Measurements from ENCODE around the gene HS1BP3.

Gene HS1BP3

GRCh38 chr2:20663196-20664070, 12.5 kb upstream of the HS1BP3 start:
- no peak for DNase-seq

GRCh38 chr2:20662308-20662937, 11.5 kb upstream of the HS1BP3 start:
- DNase-seq, result no peak

GRCh38 chr2:20661421-20662307, 10.8 kb upstream of the HS1BP3 start:
- peak; percentile 73 for DNase-seq

DNA sequence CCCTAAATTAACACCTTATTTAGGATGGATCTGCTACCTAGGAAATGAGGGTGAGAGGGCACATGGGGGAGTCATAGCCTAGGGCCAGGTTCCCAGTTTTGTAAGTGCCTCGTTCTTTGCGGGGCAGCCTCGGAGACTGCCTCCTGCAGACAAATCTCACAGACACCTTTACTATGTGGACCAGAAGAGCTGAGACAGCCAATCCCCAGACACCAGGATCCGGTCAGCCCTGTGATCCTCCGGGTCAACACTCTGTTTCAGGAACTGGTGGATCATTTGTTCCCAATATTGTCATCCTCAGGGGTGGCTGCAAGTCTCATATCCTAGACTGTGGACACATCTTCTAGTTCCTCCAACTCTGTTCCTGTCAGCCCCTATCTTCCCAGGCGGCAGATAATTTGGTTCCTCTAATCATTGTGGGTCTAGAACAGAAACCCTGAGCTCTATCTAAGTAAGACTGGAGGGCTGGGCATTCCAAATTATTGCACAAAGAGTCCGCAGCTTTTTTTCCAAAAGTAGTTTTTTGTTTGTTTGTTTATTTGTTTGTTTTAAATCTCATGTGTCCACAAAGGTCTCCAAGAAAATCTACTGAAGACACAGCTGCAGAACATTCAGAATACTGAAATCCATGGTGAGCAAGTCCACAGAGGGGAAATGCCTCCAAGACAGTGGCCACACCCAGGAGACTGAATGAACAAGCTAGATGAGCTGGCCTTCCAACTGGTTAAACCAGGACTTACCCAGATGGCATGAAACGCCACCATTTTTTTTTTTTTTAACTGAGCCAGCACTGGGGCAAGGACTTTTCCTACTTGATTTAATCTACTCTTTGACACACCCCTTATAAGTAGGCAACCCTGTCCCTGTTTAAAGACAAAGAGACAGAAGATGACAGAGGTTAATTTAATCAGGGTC, 9.9 kb upstream of the HS1BP3 start:
- DNase-seq, result no peak

GRCh38 chr2:20657522-20658235, 6.8 kb upstream of the HS1BP3 start:
- DNase-seq, result no peak

- no peak for DNase-seq
Measured at GRCh38 chr2:20656561-20656960, 5.7 kb upstream of the HS1BP3 start.

DNA sequence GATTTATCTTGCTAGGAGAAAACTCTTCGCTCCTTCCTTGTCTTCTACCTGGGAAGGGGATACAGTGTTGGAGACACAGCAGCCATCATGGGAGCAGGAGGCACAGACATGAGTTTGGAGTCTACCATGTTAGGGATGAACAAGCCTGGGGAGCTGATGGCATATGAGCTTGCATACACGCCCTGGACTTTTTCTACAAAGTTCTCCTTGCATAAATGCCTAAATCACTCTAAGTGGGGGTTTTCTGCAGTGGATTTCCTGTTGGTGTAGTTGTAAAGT, 3.6 kb upstream of the HS1BP3 start:
- DNase-seq, result no peak

DNA sequence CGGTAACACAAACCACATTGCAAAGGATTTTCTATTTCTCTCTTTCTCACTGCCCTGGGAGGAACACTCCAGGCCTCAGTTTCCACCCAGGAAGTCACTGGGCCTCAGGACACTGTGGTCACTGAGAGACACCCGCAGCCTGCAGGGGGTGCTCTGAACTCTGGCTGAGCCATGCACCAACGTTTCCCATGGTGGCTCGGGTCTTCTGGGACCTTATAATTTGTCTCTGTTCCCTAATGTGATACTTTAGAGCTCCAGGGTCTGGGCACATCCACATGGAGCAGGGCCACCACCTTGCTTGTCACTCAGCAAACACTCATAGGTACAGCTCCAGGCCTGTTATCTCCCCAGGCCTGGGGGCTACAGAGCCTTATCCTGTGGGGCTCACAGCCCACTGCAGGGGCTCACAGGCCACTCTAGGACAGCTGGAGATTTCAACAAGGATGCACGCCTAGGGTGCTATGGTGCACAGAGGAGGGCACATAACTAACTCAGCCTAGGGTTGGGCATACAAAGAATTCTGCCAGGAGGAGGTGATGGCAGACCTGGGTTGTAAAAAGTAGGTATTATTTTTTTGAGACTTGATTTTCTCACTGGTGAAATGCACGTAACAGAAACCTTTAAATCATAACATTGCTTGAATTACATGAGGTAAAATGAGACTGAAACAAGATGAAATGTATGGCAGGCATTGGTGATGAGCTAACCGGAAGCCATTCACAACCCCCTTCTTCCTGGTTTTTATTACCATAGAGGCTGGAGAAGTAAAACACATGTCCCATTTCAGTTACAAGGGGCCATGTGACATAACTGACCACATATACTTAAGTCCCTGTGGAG, 3.0 kb upstream of the HS1BP3 start:
- no peak for DNase-seq

- no peak for DNase-seq
Measured at GRCh38 chr2:20652673-20653575, 2.0 kb upstream of the HS1BP3 start.

DNA sequence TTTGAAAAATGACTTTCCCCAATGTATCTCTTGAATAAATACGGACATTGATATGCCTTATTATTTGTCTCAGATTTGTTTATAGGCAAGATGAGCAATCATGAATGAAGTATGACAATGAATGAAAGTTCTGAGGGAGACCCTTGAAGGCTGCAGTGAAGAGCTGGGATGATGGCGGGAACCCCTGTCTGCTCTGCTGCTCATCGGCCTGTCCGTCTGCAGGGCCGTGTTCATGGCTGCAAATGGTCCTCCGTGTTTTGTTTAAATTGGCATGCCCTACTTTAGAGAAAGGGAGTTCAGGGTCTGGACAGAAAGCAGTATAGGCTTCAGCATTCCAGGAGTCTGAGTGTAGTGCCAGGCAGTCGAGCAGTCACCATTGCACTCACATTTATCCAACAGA, 1.2 kb upstream of the HS1BP3 start:
- no peak for DNase-seq

- no peak for DNase-seq
Measured at GRCh38 chr2:20651731-20652099, 817 bp upstream of the HS1BP3 start.

DNA sequence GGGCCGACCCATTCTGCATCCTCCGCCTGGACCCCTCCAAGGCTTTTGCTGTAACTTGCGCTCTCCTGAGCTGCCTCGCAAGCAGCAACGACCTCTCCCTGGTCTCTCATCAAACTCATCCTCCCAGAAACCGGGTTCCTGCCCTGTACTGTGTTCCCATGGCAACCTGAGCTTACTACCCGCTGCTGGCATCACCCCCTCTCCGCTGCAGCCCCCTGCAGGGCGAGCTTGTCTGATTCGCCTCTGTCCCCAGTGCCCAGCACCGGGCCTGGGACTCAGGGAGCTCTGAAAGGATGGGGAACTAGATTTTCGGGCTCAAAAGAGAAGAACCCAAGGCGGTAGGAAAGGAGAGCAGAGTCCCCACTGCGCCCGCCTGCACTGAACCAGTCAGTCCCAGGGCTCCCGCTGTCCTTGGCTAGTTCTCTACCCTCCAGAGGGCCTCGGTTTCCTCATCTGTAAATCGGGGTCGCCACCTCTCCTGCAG, 463 bp downstream of the HS1BP3 start:
- peak; percentile 41 for DNase-seq

DNA sequence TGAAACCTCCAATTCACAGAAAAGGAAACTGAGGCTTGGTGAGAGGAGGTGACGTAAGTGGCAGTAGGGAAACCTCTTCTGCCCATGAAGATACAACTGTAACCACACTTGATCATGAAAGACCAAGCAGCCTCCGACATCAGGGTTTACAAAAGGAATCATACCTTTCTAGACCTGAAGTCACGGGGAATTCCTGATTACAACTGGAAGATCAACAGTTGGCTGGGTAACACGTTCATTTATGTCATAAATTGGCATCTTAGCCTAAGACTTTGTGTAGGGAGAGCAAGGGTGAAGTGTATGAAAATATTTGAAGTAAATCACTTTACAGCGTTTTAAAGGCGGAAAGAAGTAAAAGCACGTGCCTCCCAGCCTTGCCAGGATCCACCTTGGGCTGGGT, 922 bp downstream of the HS1BP3 start:
- no peak for DNase-seq

DNA sequence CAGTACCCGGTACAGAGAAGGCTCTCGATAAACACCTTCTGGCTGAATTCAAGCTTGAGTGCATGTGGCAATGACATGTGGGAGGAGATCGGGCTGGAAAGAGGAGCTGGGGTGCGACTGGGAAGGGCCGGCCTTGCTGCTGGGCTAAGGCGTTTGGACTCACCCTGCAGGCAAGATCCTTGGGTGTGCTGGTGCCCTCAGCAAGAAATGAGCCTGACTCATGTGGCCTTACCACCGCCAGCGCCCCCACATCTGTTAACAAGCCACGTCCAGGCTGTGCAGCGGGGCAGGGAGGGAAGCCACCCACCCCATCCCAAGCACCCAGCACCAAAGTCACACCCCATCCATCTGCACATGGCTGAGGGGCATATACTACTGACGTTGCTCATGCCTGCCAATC, 1.3 kb downstream of the HS1BP3 start:
- DNase-seq, result no peak

GRCh38 chr2:20648831-20649230, 2.1 kb downstream of the HS1BP3 start:
- DNase-seq, result no peak

GRCh38 chr2:20648206-20648605, 2.7 kb downstream of the HS1BP3 start:
- no peak for DNase-seq

GRCh38 chr2:20647738-20648137, 3.2 kb downstream of the HS1BP3 start:
- DNase-seq, result no peak

DNA sequence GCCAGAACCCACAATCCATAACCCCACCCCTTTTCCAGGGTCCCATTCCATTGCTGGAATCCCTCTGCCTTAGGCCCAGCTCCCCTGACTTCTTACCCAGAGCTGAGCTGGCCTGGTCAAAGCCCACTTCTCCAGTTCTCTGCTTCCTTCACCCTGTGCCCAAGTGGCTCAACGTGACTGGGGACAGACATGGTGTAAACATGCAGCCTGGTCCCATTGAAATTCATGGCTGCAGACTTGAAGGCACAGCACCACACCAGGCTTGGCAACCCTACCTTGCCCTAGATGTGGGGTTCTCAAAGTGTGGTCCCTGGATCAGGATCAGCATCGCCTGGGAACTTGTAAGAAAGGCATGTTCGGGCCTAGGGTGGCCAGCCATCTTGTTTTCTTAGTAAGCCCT, 3.7 kb downstream of the HS1BP3 start:
- no peak for DNase-seq

DNA sequence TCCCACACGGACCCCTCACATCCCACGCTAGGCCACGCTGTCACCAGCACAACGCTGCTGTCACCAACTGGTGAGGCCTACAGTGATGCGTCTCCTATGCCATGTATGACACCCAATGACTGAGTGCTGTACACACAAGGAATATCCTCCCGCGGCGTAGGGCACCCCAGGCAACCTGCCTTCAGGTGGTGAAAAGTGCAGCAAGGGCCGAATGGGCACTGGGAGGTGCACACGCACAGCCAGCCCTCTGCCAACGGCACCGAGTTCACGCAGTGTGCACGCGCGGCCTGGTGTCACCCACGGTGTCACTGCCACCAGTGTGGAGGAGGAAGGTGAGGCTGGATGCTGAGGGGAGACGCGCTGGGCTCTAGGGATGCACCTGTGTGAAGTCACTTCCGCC, 4.5 kb downstream of the HS1BP3 start:
- DNase-seq, result no peak

DNA sequence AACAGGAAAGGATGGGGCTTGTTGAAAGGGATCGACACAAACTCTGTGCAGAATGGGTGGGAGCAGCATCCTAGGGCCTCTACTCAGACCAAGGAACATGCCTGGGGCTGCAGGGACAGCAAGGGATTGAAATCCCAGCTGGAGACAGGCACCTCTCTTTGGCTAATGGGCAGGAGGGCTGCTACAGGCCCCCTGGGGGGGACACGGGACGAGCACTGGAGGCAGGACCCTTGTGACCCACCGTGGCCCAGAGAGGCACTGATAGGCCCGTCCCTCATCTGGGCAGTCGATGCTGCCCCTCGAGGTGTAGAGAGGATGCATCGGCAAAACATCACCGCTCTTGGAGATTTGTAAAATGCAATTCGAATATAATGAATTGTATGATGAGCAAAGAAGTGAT, 5.1 kb downstream of the HS1BP3 start:
- DNase-seq, result no peak

Measured in stimulated activated CD8-positive, alpha-beta memory T cell treated with anti-CD3 and anti-CD28 coated beads, Interleukin-4, amount 100 ng/mL, for 48 hours (primary cell).